Activated T-helper 17 cell treated with anti-CD3 and anti-CD28 coated beads, Interleukin-2, amount 50 U/mL, for 72 hours (primary cell): ENCODE measurements around the gene PIGR. TPM values are rescaled to one million over a fixed set of nuclear protein-coding genes. Genes with fewer than 3 reads are reported as not detected.
A peak's percentile ranks its signal among the peaks of the same experiment; 100 is the strongest.

Experiments
- ATAC-seq: fragments of 150-1000 bp; cut with Tn5 transposase; replicated peaks from 2 replicates; pipeline ENCODE4 v1.10.0; 2021; ENCODE audit warnings: mild to moderate bottlenecking, moderate library complexity
- H3K27ac Mint-ChIP-seq: one replicate; pipeline ENCODE4 v1.8.0; 2022; ENCODE audit warnings: mixed read lengths
- H3K27me3 Mint-ChIP-seq: one replicate; pipeline ENCODE4 v1.8.0; 2022; ENCODE audit warnings: mixed read lengths
- H3K36me3 Mint-ChIP-seq: one replicate; pipeline ENCODE4 v1.8.0; 2022; ENCODE audit warnings: low read depth, mild to moderate bottlenecking, mixed read lengths
- H3K4me1 Mint-ChIP-seq: one replicate; pipeline ENCODE4 v1.8.0; 2022; ENCODE audit warnings: mixed read lengths
- H3K4me3 Mint-ChIP-seq: one replicate; pipeline ENCODE4 v1.8.0; 2022; ENCODE audit warnings: mild to moderate bottlenecking, mixed read lengths
- H3K9me3 Mint-ChIP-seq: one replicate; pipeline ENCODE4 v1.8.0; 2022; ENCODE audit warnings: mixed read lengths
- total RNA-seq, 2 donors: library from RNA; stranded (reverse); gene quantifications; one replicate each; pipeline ENCODE4 v1.2.3, GENCODE V29; 2022

Gene PIGR
- total RNA-seq, 2 donors from 2014 or later: 0.34 TPM; not detected in 1

GRCh38 chr1:206967096-206967849 lies 21.0 kb upstream of the PIGR start:
- peak overlapping the region; percentile 26 for H3K4me3 Mint-ChIP-seq
- peaks cover 13% of the 10 kb centered on the region for H3K4me1 Mint-ChIP-seq
- peak overlapping the region; percentile 31 for H3K27ac Mint-ChIP-seq
- H3K9me3 Mint-ChIP-seq: no peaks in the 10 kb centered on the region
- H3K36me3 Mint-ChIP-seq: no peaks in the 10 kb centered on the region
- peaks cover 14% of the 10 kb centered on the region for H3K27me3 Mint-ChIP-seq
- peak; percentile 73 for ATAC-seq

GRCh38 chr1:206965781-206966180 lies 19.5 kb upstream of the PIGR start:
- ATAC-seq: no peak
- Mint-ChIP-seq H3K9me3 (no peaks in the 10 kb centered on the region), H3K4me1 (peaks cover 17% of the 10 kb centered on the region)

DNA sequence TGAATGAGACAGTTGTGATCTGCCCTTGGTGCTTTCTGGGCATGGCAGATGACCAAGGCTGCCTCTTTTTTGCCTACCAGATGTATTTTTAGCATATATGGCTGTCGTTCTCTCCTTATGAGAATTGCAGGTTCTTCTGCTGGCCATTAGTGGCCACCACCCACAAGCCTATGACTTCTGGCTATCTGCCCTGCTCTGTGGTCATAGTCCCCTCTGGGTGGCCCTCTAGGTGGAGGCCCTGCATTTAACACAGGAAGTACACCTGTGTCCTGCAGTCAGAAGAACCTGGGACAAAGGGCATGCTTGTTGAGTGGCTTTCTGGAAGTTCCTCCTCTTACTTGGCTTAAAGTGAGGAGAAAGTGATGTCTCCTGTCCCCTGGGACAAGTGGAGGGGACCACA lies 17.5 kb upstream of the PIGR start:
- no peaks in the 10 kb centered on the region for H3K27me3 Mint-ChIP-seq
- no peak for ATAC-seq
- no peak overlapping the region for H3K27ac Mint-ChIP-seq
- H3K4me1 Mint-ChIP-seq: peaks cover 17% of the 10 kb centered on the region
- no peaks in the 10 kb centered on the region for H3K36me3 Mint-ChIP-seq
- H3K9me3 Mint-ChIP-seq: no peaks in the 10 kb centered on the region
- no peak overlapping the region for H3K4me3 Mint-ChIP-seq

More at GRCh38 chr1:206965781-206966180, 19.5 kb upstream of the PIGR start:
- Mint-ChIP-seq H3K4me3 (no peak overlapping the region), H3K27me3 (peaks cover 6% of the 10 kb centered on the region), H3K27ac (no peak overlapping the region), H3K36me3 (no peaks in the 10 kb centered on the region)

DNA sequence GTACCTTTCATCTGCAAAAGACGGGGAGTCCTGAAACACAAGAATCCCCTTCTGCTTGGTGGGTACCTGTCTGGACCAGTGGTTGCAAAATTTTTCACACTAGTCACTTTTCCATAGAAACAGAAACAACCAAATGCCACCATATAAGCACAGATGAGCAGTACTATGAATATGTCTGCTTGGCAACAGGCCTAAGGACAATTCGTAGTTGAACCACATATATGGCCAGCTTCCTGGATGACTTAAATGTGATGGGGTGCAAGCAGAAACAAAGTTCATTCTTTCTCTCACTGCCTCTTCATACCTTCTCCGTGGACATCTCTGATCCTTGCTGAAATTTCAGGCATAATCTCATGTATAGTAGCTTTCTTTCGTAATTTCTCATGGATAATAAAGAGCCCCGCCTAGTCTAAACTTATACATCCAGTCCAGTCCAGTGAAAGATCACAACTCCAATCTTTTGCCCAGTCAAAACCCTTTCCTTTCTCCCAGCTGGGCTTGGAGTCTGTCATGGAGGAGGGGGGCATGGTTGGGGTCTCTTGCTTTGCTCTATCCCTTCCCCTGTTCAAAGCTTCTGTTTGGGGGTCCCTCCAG lies 16.9 kb upstream of the PIGR start:
- H3K27me3 Mint-ChIP-seq: no peaks in the 10 kb centered on the region
- no peaks in the 10 kb centered on the region for H3K36me3 Mint-ChIP-seq
- H3K9me3 Mint-ChIP-seq: no peaks in the 10 kb centered on the region
- H3K4me3 Mint-ChIP-seq: no peak overlapping the region
- no peak for ATAC-seq
- no peak overlapping the region for H3K27ac Mint-ChIP-seq
- H3K4me1 Mint-ChIP-seq: peaks cover 17% of the 10 kb centered on the region

- no peaks in the 10 kb centered on the region for H3K9me3 Mint-ChIP-seq
- H3K4me1 Mint-ChIP-seq: peaks cover 10% of the 10 kb centered on the region
- no peak for ATAC-seq
- no peak overlapping the region for H3K4me3 Mint-ChIP-seq
- H3K36me3 Mint-ChIP-seq: no peaks in the 10 kb centered on the region
- peak overlapping the region; percentile 77 for H3K27ac Mint-ChIP-seq
- H3K27me3 Mint-ChIP-seq: no peaks in the 10 kb centered on the region
Observed at GRCh38 chr1:206962272-206962671, 16.0 kb upstream of the PIGR start.

GRCh38 chr1:206961668-206962067 lies 15.4 kb upstream of the PIGR start:
- no peaks in the 10 kb centered on the region for H3K9me3 Mint-ChIP-seq
- no peak overlapping the region for H3K27ac Mint-ChIP-seq
- no peak for ATAC-seq
- no peaks in the 10 kb centered on the region for H3K27me3 Mint-ChIP-seq
- H3K4me1 Mint-ChIP-seq: peaks cover 7% of the 10 kb centered on the region
- no peak overlapping the region for H3K4me3 Mint-ChIP-seq
- no peaks in the 10 kb centered on the region for H3K36me3 Mint-ChIP-seq

GRCh38 chr1:206960676-206961386 lies 14.6 kb upstream of the PIGR start:
- ATAC-seq: no peak
- H3K27me3 Mint-ChIP-seq: no peaks in the 10 kb centered on the region
- no peaks in the 10 kb centered on the region for H3K36me3 Mint-ChIP-seq
- H3K4me3 Mint-ChIP-seq: no peak overlapping the region
- H3K27ac Mint-ChIP-seq: no peak overlapping the region
- no peaks in the 10 kb centered on the region for H3K9me3 Mint-ChIP-seq
- peaks cover 7% of the 10 kb centered on the region for H3K4me1 Mint-ChIP-seq

- no peaks in the 10 kb centered on the region for H3K36me3 Mint-ChIP-seq
- no peaks in the 10 kb centered on the region for H3K9me3 Mint-ChIP-seq
- ATAC-seq: no peak
- no peak overlapping the region for H3K4me3 Mint-ChIP-seq
- H3K27ac Mint-ChIP-seq: no peak overlapping the region
- peaks cover 3% of the 10 kb centered on the region for H3K27me3 Mint-ChIP-seq
- H3K4me1 Mint-ChIP-seq: peaks cover 19% of the 10 kb centered on the region
Observed at GRCh38 chr1:206958144-206958543, 11.9 kb upstream of the PIGR start.

DNA sequence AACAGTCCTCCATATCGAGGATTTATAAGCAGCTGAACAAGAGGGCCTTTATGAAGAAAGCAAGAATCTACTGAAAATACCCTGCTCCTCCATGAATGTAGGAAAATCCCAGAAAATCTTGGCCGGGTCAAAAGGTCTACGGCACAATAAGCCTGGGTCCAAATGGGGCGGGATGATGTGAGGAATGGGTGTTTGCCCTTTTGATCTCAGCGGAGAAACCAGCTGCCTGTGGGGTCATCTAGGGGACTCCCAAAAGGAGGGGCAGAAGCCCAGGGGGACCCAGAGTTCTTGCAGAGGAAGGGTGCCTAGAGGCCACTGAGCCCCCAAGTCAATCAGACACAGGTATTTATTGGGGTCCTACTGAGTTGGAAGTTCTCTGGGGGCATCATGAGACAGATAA lies 11.4 kb upstream of the PIGR start:
- Mint-ChIP-seq H3K36me3 (no peaks in the 10 kb centered on the region), H3K4me3 (no peak overlapping the region)

DNA sequence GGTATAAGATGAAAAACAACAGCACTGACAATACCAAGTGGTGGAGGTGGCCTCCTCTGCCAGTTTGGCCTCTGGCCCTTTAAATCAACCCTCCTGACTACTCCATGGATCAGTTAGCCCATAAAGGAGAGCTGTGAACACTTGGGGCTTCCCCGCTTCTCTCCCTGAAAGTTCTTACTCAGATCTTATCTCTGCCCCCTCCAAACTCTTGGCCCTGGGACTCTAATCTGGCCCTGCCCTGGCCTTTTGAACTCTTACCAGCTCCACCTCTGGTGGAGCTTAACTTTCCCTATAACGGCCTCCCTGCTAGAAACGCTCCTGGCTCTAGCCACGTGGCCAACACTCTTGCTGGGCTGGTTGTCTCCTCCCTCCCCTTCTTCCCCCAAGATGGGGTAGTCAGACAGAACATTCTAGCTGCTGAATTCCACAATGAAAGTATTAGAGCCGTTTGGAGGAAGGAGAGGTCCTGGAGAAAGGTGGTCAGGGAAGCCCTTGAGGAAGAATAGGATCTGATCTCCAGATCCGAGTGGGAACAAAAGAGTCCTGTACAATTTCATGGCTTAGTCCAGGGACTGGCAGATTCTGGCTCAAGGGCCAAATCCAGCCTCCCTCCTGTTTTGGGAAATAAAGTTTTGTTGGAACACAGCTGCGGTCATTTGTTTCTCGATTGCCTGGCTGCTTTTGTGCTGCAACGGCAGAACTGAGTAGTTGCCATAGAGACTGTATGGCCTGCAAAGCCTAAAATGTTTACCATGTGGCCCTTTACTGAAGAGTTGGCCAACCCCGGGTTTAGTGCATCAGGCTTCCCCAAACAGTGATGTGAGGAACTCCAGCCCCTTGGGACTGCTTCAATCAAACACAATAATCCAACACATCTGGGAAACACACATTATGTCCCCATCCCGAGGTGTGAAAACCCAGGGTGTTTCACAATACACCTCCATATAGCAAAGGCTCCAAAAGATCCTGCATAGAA lies 9.5 kb upstream of the PIGR start:
- Mint-ChIP-seq H3K27ac (no peak overlapping the region), H3K27me3 (peaks cover 3% of the 10 kb centered on the region), H3K36me3 (no peaks in the 10 kb centered on the region), H3K4me1 (peaks cover 11% of the 10 kb centered on the region), H3K4me3 (peak overlapping the region; percentile 34), H3K9me3 (no peaks in the 10 kb centered on the region)
- ATAC-seq: peak; percentile 94

More for the DNA sequence above, 11.4 kb upstream of the PIGR start:
- H3K27ac Mint-ChIP-seq: no peak overlapping the region
- H3K4me1 Mint-ChIP-seq: peaks cover 19% of the 10 kb centered on the region
- H3K9me3 Mint-ChIP-seq: no peaks in the 10 kb centered on the region
- H3K27me3 Mint-ChIP-seq: peaks cover 3% of the 10 kb centered on the region
- no peak for ATAC-seq

DNA sequence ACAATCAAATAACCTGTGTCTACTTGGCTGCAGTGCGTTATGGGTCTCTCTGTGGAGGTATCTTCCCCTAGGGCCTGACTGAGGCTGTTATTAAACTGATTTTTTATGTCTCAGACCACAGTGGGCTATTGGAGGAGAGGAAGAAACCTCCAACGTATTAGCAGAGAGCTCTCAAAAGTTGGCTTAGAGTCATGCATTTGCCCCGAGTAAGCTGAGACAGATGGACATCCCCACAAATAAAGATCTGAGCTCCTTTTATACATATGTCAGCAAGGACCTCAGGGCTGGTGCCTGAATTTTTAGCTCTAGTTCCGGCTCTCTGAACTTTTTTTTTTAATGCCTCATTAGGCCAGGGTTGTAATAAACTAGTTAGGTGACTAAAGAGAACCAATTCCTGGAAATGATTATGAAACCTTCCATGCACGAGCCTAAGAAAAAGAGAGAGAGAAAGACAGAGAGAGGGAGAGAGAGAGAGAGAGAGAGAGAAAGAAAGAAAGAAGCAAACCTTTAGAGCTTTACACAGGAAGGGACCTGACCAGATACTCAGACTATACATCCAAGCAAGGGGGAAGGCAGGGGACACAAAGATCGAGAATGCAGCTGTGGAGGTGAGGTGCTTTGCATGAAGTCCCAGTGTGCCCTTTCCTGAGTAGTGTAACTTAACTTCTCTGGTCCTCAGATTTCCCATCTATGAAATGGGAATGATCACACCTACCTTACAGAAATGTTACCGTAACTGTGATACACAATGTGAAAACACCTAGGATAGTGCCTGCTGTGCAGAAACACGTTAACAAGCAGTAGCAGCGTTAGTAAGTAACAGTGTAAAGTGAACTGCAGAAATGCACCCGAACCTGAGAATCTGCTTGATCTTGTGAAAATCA lies 8.4 kb upstream of the PIGR start:
- no peaks in the 10 kb centered on the region for H3K36me3 Mint-ChIP-seq
- H3K27me3 Mint-ChIP-seq: peaks cover 3% of the 10 kb centered on the region
- H3K27ac Mint-ChIP-seq: no peak overlapping the region
- peaks cover 11% of the 10 kb centered on the region for H3K4me1 Mint-ChIP-seq
- ATAC-seq: no peak
- H3K9me3 Mint-ChIP-seq: no peaks in the 10 kb centered on the region
- H3K4me3 Mint-ChIP-seq: peak overlapping the region; percentile 9

DNA sequence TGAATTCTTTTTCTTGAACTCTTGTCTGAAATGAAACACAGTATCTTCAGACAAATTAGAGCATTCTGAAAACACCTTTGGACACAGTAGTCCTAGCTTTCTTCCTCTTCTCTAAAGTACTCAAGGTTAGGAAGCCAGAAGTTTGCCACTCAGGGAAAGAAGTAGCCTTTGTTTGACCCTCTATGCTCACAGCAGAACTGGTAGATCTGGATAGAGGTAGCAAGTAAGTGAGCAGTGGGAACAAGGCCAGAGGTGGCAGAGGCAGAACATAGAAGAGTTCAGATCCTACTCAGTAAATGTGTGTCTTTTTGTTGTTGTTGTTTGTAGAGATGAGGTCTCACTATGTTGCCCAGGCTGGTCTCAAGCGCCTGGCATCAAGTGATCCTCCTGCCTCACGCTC lies 7.4 kb upstream of the PIGR start:
- ATAC-seq: no peak
- peaks cover 11% of the 10 kb centered on the region for H3K4me1 Mint-ChIP-seq
- H3K4me3 Mint-ChIP-seq: no peak overlapping the region
- H3K9me3 Mint-ChIP-seq: no peaks in the 10 kb centered on the region
- peaks cover 3% of the 10 kb centered on the region for H3K27me3 Mint-ChIP-seq
- H3K36me3 Mint-ChIP-seq: no peaks in the 10 kb centered on the region
- no peak overlapping the region for H3K27ac Mint-ChIP-seq

DNA sequence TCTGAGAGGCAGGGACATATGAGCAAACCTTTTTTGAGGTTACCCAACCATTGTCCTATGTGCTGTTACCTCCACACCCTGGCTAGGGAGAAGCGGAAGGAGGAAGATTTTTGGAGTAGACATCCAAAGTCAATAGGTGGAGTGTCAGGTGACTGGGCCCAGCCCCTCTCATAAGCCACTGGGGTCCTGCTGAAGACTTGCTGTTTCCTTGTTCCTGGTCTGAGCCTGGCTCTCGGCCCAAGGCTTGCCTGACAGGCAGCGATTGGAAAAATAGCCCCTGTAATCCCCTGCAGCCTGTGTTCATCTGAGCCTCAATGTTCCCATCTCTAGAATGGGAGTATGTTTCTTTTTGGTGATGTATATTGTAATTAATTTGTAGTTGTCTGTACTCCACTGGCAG lies 6.9 kb upstream of the PIGR start:
- Mint-ChIP-seq H3K4me1 (peaks cover 11% of the 10 kb centered on the region), H3K9me3 (no peaks in the 10 kb centered on the region), H3K36me3 (no peaks in the 10 kb centered on the region), H3K27me3 (peaks cover 3% of the 10 kb centered on the region), H3K4me3 (no peak overlapping the region), H3K27ac (no peak overlapping the region)
- no peak for ATAC-seq
